Spinal cord (tissue), 10 donors: ENCODE results near the gene ZNF438. TPM values are rescaled to one million over a fixed set of nuclear protein-coding genes. Genes with fewer than 3 reads are reported as not detected.
A peak's percentile ranks its signal among the peaks of the same experiment; 100 is the strongest.

Source experiments
- DNase-seq, 6 donors: peaks; one replicate each; pipeline versions ENCODE4 v3.0.0 to v3.0.0-alpha.2; 2013 to 2015; ENCODE audit warnings: low spot score in 6 of 6, low read depth in 4 of 6
- H3K27ac ChIP-seq: one replicate; pipeline ENCODE4 v1.5.1; 2013; ENCODE audit warnings: low read depth, low read length, control low read depth
- H3K27me3 ChIP-seq: one replicate; pipeline ENCODE4 v1.6.1; 2013; ENCODE audit warnings: low read length; ENCODE audit not compliant: control insufficient read depth, insufficient read depth
- H3K36me3 ChIP-seq: one replicate; pipeline ENCODE4 v1.6.1; 2013; ENCODE audit warnings: low read length; ENCODE audit not compliant: control insufficient read depth, insufficient read depth
- H3K4me1 ChIP-seq: one replicate; pipeline ENCODE4 v1.6.1; 2013; ENCODE audit warnings: low read length; ENCODE audit not compliant: control insufficient read depth, insufficient read depth
- H3K4me3 ChIP-seq: one replicate; pipeline ENCODE4 v1.5.1; 2013; ENCODE audit warnings: low read depth, low read length, control low read depth
- H3K9me3 ChIP-seq: one replicate; pipeline ENCODE4 v1.6.1; 2013; ENCODE audit warnings: low read length; ENCODE audit not compliant: control insufficient read depth, insufficient read depth
- WGBS: methylation state at CpG from one replicate; pipeline ENCODE4 v1.1.5; 2013; ENCODE audit warnings: missing lambda C conversion rate; ENCODE audit not compliant: insufficient coverage; 5-methylcytosine and 5-hydroxymethylcytosine counted together
- polyA plus RNA-seq, 2 donors: library from polyadenylated mRNA; unstranded; fragments of 120-200 nt; gene quantifications; one replicate each; pipeline ENCODE4 v1.2.1, GENCODE V29; 2013; ENCODE audit not compliant: insufficient read length in 2 of 2
- total RNA-seq, 2 donors: library from RNA; depleted of rRNA in 1 of 2; stranded (reverse); fragments of 120-200 nt in 1 of 2; fragments of >200 nt in 1 of 2; gene quantifications; one replicate each; pipeline versions ENCODE4 v1.2.3 to v1.2.4, GENCODE V29; 2013 to 2014
- donor health status: healthy.

Gene ZNF438
- total and polyA plus RNA-seq, 4 donors = 5.8 to 12.4 (median 7.0) TPM

DNA sequence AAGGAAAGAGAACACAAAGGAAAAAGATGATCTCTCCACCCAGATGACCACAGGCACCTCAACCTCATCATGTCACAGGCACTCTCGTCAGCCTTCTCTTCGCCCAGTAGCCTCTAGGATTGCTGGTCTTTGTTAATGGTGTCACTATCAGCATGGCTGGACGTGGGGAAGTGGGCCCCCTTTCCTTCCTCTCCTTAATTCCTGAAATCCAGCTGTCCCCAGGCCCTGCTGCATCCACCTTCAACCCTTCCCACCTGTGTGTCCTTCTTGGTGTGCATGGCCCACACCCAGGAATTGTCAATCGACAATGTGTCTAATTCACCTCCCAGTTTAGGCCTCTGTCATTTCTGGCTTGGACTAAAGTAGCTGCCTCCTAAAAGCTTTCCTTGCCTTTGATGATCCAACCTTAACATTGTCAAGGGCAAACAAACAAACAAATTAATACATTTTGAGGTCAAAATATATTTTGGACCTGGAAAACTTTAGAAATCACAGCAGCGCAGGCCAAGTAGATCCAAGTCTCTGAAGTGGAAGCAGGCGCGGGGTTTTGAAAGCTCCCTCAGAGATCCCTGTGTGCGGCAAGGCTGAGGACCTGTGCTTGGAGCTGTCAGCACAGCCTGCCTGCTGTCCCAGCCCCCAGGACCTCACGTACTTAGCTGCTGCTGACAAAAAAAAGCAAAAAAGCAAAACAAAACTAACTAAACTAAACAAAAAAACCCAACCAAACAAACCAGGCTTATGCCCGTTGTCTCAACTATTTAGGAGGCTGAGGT lies 208.8 kb downstream of the ZNF438 start:
- H3K4me3 ChIP-seq = no peak overlapping the region
- no peak overlapping the region for H3K27ac ChIP-seq
- DNase-seq = no peak
- no peaks in the 10 kb centered on the region for H3K27me3 ChIP-seq
- H3K36me3 ChIP-seq = no peaks in the 10 kb centered on the region
- 83% methylated on average over 7 of the region's 10 CpGs for WGBS
- peaks cover 28% of the 10 kb centered on the region for H3K4me1 ChIP-seq
- no peaks in the 10 kb centered on the region for H3K9me3 ChIP-seq

DNA sequence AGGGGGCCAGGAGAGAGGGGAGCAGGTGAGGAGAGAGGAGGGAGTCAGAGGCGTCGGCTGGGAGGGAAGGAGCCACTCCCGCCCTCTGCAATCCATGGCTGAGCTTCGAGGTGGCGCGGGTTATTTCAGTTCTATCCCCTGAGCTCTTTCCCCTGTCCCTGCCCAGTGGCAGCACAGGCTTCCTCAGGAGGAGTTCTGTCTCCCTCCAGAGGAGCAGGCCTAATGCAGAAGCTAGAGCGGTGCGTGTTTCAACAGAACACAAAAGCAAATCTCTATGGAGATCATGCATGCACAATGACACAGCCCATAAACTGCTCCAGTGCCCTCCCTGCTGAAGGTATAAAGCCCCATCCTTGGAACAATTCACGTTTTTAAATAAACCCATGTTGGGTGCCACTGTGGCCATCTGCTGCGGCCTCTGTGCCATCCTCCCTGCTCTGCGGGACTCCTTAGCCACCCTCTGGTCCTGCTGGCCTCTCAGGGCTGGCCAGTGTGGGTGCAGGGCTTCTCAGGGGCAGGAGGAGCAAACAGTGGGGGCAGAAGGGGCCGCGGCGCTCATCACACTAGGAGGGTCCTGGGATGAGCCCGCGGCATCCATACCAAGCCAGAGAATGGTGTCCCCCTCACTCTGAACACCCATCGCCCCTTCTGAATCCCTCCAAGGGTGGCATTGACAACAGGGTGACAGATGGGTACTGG lies 209.5 kb downstream of the ZNF438 start:
- Histone ChIP-seq H3K4me1 (peaks cover 29% of the 10 kb centered on the region), H3K27ac (peak overlapping the region; percentile 7), H3K4me3 (no peak overlapping the region), H3K9me3 (no peaks in the 10 kb centered on the region), H3K36me3 (no peaks in the 10 kb centered on the region), H3K27me3 (no peaks in the 10 kb centered on the region)
- DNase-seq = peak in 1 of 6 donors; percentile 58
- 69% methylated on average over 7 of the region's 17 CpGs for WGBS

DNA sequence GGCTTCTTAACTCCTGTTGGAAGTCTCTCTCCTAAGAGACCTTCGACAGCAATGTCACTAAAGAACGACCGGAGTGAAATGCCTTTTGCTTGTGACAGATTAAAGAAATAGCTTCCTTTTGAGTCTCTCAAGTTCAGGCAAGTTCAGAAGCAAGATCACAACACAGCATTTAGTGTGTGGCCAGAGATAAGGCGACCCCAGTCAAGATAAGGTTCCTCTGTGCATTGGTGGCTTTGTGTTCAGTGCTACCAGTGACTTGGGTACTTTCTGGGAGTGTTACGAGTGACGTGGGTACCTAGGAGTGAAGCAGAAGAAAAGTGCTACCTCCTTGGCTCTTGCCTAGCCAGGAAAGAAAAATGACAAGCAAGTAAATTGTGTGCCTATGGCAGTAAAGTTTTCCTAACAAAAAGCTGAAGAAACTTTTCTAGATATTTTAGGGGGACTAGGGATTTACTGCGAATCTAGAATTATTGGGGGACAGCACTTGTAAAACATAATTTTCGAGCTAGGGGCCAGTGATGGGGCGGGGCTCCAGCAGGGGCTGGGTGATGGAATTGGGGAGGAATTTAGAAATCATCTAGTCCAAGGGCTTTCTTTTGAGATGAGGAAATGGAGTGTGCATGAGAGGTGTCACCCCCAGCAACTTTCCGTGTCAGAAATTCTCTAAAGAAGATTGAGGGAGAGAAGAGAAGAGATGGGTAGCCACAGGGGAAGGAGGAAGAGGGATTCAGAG lies 210.2 kb downstream of the ZNF438 start:
- 75% methylated on average over 8 of the region's 10 CpGs for WGBS
- Histone ChIP-seq H3K4me3 (no peak overlapping the region), H3K9me3 (no peaks in the 10 kb centered on the region), H3K36me3 (no peaks in the 10 kb centered on the region), H3K27ac (peak overlapping the region; percentile 7), H3K27me3 (no peaks in the 10 kb centered on the region), H3K4me1 (peaks cover 30% of the 10 kb centered on the region)
- no peak for DNase-seq

DNA sequence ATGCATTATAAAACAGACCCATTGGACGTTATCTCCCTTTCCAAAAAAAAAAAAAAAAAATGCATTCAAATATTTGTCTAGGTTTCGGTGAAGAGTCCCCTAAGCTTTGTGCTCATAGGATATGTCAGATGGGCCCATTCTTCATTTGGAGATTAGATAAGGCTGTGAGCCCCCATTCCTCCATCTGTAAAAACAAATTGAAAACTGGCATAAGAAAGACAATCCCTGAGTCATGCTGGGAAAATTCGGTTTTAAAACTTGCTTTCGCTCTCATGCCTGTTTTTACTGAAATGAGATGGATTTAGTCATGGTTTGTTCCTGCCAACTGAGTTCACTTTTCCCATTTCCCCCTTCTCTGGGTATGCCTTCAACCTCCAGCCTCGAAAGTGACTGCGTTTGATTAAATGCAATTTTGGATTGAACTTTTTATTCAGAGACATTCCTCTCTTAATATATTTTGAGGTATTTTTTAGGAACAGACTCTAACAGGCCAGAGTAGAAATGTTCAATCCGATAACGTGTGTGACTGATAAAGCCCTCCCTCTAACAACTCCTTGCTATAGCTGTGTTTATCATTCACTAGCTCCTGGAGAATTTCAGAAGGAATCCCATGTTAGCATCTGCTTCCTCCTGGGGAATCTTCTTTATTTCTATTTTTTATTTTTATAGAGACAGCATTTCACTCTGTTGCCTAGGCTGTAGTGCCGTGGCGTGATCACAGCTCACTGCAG lies 211.2 kb downstream of the ZNF438 start:
- Histone ChIP-seq H3K36me3 (no peaks in the 10 kb centered on the region), H3K27me3 (no peaks in the 10 kb centered on the region), H3K4me1 (peaks cover 35% of the 10 kb centered on the region), H3K4me3 (no peak overlapping the region), H3K27ac (peak overlapping the region; percentile 2), H3K9me3 (no peaks in the 10 kb centered on the region)
- no peak for DNase-seq
- WGBS = no CpG with 5 or more reads among the region's 10 CpGs

DNA sequence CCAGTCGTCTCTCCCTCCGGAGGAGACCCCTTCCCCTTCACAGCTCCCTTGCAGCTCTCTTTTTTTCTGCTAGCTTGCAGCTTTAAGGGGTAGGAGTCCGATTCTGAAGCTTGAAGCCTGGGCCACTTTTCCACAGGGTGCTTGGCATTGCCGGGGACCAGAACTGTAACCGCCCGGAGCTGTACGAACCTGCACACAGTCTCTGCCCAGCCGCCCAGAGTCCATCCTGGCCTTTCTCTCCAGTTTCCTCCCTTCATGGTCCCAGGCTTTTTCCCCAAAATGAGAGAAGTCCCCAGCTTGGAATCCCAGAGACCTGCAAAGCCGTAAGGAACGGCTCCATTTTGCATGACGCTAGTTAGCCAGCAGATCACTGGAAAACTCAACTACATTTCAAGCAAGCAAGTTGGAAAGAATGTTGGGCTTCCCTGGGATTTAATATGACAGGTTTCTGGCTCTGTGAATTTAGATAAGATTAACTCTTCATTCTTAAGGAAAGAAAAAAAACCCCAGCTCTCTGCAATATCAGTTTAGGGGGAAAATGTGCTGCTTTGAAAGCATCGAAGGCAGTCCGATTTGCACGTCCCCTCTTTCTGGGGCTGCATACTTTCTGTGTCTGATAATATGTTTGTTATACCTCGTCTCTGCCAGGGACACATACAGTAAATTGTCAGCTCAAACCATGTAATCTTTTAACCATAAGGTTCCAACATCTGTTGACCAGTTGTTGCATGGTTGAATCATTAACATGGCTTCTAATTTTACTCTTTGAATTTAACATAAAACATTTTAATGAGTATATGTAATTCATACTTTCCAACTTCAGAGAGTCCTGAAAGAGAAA lies 212.1 kb downstream of the ZNF438 start:
- H3K4me3 ChIP-seq = no peak overlapping the region
- 86% methylated on average over 14 of the region's 15 CpGs for WGBS

DNA sequence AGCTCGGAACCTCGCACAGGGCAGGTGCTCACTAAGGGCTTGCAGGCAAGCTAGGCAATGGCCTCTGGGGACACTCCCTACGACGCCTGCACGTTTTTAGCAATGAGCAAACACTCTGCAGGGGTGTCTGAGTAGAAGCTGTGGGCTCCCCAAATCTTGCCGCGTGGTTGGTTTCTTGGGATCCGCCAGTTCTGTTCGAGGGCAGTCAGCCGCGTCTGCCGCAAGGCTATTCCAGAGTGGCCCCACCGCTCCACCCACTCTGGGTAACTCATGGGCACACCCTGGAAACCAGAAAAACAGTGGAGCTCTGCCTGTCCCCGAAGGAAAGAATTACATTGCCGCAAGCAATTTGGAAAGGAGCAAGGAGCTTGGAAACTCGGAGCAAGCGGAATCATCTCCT lies 212.8 kb downstream of the ZNF438 start:
- H3K9me3 ChIP-seq = no peaks in the 10 kb centered on the region
- H3K27me3 ChIP-seq = no peaks in the 10 kb centered on the region
- no peaks in the 10 kb centered on the region for H3K36me3 ChIP-seq
- WGBS = 92% methylated on average over 16 of the region's 17 CpGs
- DNase-seq = no peak
- peak overlapping the region; percentile 37 for H3K27ac ChIP-seq
- H3K4me3 ChIP-seq = no peak overlapping the region
- H3K4me1 ChIP-seq = peaks cover 35% of the 10 kb centered on the region

More for the DNA sequence above, 212.1 kb downstream of the ZNF438 start:
- H3K4me1 ChIP-seq = peaks cover 35% of the 10 kb centered on the region
- H3K27me3 ChIP-seq = no peaks in the 10 kb centered on the region
- peak overlapping the region; percentile 37 for H3K27ac ChIP-seq
- DNase-seq = no peak
- H3K36me3 ChIP-seq = no peaks in the 10 kb centered on the region
- H3K9me3 ChIP-seq = no peaks in the 10 kb centered on the region

DNA sequence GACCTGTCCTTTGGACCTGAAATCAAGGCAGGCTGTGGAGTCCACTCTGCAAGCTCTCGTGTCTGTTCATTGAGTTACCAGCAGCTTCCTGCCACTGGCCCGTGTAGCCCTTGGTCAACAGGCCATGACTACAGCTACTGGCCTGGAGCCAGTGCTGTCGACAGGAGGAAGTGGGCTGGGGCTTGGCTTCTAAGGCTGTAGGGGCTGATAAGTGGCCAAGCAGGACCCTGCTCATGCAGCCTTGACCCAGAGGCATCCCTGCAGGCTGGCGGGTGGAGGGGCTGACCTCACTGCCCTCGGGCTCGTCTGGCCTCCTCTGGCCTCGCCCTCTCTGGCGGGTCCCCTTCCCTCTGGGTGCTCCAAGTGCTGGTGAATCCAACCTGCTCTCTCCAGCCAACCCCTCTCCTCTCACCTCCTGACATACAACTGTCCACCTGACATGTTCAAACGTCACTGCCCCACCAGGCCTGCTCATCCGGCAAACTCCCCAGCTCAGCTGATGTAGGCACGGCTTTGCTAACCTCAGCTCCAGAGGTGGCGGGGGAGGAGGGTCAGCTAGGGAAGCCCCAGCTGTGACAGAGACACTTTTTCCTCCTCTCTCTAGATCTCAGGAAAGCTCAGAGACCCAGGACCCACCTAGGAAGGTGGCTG lies 213.5 kb downstream of the ZNF438 start:
- H3K4me3 ChIP-seq = no peak overlapping the region
- no peaks in the 10 kb centered on the region for H3K36me3 ChIP-seq
- H3K27ac ChIP-seq = no peak overlapping the region
- no peaks in the 10 kb centered on the region for H3K9me3 ChIP-seq
- DNase-seq = no peak
- H3K27me3 ChIP-seq = no peaks in the 10 kb centered on the region
- peaks cover 35% of the 10 kb centered on the region for H3K4me1 ChIP-seq
- WGBS = 64% methylated on average over 11 of the region's 12 CpGs

DNA sequence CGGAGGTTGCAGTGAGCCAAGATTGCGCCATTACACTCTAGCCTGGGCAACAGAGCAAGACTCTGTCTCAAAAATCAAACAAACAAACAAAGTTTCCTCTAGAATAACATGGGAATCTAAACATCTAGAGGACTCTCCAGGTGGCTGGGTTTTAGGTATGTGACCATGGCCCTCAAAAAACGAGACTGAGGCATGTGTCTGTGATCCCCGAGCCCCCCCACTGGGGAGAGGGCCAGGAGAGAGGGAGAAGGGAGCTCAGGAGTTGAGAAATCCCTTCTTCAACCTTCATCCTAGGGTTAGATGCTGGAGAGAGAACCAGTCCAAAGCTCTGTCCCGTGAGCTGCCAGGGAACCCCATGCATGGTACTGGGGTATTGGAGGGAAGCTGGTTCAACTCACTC lies 214.1 kb downstream of the ZNF438 start:
- no peak for DNase-seq
- no peaks in the 10 kb centered on the region for H3K27me3 ChIP-seq
- no peak overlapping the region for H3K4me3 ChIP-seq
- peaks cover 39% of the 10 kb centered on the region for H3K4me1 ChIP-seq
- H3K27ac ChIP-seq = no peak overlapping the region
- no peaks in the 10 kb centered on the region for H3K9me3 ChIP-seq
- H3K36me3 ChIP-seq = no peaks in the 10 kb centered on the region
- 95% methylated on average over 3 of the region's 5 CpGs for WGBS
